ENCODE data around the gene CDK18. TPM values are rescaled to one million over a fixed set of nuclear protein-coding genes. Genes with fewer than 3 reads are reported as not detected.

CDK18 gene
- polyA plus RNA-seq, 1 experiment, result 0.36 TPM

DNA sequence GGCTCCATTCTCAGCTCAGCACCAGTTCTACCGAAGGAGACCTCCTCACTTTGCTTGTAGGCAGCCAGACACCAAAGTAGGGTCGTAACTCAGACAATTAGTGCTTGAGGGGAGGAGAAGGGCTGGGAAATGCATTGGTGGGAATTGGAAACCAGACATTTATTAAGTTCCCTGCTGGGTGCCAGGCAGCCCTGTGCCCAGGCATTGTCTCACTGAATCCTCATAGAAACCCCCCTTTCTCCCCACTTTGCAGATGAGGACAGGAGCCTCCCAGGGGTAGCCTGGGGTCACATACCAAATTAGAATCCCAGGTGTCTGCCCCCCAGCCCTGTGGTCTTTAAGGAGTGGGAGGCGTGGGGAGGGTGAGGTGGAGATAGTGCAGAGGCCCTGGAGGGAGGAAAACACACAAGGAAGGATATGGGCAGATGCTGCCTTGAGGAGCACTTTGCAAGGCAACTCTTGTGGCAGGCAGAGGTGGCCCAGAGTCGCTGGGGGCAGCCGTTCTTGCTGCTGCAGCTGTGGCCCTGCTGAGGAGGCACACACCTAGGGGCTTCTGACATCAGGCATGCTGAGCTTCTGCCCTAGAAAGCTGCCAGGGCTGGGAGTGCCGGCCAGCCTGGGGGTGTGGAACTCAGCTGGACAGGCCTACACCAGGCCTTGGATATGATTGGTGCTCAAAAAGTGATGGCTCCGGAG lies 29.4 kb downstream of the CDK18 start:
- no peak overlapping the region for H3K4me3 ChIP-seq (ENCODE audit: low read depth, low read length)
- no peak for DNase-seq (ENCODE audit: low read depth, low spot score)
- no peak overlapping the region for H3K27ac ChIP-seq (ENCODE audit: low read depth, low read length)
- TF ChIP-seq, protein P1, sequence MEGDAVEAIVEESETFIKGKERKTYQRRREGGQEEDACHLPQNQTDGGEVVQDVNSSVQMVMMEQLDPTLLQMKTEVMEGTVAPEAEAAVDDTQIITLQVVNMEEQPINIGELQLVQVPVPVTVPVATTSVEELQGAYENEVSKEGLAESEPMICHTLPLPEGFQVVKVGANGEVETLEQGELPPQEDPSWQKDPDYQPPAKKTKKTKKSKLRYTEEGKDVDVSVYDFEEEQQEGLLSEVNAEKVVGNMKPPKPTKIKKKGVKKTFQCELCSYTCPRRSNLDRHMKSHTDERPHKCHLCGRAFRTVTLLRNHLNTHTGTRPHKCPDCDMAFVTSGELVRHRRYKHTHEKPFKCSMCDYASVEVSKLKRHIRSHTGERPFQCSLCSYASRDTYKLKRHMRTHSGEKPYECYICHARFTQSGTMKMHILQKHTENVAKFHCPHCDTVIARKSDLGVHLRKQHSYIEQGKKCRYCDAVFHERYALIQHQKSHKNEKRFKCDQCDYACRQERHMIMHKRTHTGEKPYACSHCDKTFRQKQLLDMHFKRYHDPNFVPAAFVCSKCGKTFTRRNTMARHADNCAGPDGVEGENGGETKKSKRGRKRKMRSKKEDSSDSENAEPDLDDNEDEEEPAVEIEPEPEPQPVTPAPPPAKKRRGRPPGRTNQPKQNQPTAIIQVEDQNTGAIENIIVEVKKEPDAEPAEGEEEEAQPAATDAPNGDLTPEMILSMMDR (IDR thresholded peaks at IDR 0.05; ENCODE audit: low read depth, low read length), result no peak
- H3K27me3 ChIP-seq (ENCODE audit: control insufficient read depth, insufficient read depth, low read length), result peaks cover 17% of the 10 kb centered on the region
- H3K9me3 ChIP-seq (ENCODE audit: control insufficient read depth, insufficient read depth, low read length), result no peaks in the 10 kb centered on the region; the same call in 1 of the 2 replicates
- ChIA-PET POLR2A (interaction anchor here (0.7 kb wide), 1 partner anchor 9 kb away, joined by 4 read pairs; no protein-coding TSS in a partner anchor), CTCF (interaction anchor here (1.2 to 3.0 kb wide), 3 partner anchors 9 to 122 kb away, joined by 4 to 17 read pairs (median 4); no protein-coding TSS in a partner anchor)

DNA sequence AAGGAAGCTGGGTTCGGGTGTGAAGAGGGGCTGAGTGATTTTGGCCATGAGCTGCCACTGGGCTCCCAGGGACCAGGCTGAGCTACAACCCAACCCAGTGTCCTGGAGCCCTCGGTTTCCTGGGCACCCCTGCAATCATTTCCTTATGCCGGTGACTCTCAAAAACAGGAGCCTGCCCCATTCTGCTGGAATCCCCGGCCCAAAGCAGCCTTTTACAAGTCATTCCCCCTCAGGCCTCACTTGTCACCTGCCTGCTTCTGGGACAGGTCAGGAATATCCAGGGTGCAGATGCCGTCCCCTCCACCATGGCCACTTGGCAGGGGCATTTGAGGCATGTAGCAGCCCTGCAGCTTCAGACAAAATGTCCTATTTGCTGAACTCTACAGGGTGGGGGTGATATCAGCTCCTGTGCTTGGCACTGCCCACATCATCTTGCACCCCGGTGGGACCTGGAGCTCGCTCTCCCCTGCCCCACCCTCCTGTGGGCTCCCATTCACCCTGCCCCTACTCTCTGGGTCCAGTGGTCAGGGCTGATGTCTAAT lies 30.0 kb downstream of the CDK18 start:
- CTCF ChIA-PET, result interaction anchor here (1.2 to 3.0 kb wide), 2 partner anchors 10 to 49 kb away, joined by 4 to 17 read pairs; no protein-coding TSS in a partner anchor
- Histone ChIP-seq H3K27me3 (ENCODE audit: control insufficient read depth, insufficient read depth, low read length) (peaks cover 18% of the 10 kb centered on the region), H3K9me3 (ENCODE audit: control insufficient read depth, insufficient read depth, low read length) (no peaks in the 10 kb centered on the region; the same call in 1 of the 2 replicates), H3K4me3 (ENCODE audit: low read depth, low read length) (no peak overlapping the region), H3K27ac (ENCODE audit: low read depth, low read length) (no peak overlapping the region)
- TF ChIP-seq, protein P1 (IDR thresholded peaks at IDR 0.05; ENCODE audit: low read depth, low read length), result no peak
- no peak for DNase-seq (ENCODE audit: low read depth, low spot score)
- POLR2A ChIA-PET, result interaction anchor here (0.7 kb wide), 1 partner anchor 10 kb away, joined by 4 read pairs; no protein-coding TSS in a partner anchor

DNA sequence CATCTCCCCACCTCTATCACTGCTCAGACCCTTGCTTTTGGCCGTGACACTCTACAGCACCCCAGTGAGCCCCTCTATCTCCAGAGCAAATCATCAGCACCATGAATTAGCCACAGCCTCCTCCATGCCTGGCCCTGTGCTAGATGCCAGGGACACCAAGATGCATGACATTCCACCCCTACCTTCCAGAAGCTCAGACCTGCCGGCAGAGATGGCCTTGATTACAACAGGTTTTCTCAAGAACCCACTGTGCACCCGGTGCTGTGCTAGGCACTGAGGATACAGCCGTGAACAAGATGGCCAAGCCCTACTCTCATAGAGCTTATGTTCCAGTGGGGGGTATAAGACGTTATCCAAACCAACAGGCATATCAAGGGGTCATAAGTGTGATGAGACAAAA lies 30.6 kb downstream of the CDK18 start:
- TF ChIP-seq, protein P1 (IDR thresholded peaks at IDR 0.05; ENCODE audit: low read depth, low read length), result no peak
- H3K27ac ChIP-seq (ENCODE audit: low read depth, low read length), result no peak overlapping the region
- no peak for DNase-seq (ENCODE audit: low read depth, low spot score)
- no peaks in the 10 kb centered on the region; the same call in 1 of the 2 replicates for H3K9me3 ChIP-seq (ENCODE audit: control insufficient read depth, insufficient read depth, low read length)
- H3K4me3 ChIP-seq (ENCODE audit: low read depth, low read length), result no peak overlapping the region
- ChIA-PET POLR2A (no interaction called here), CTCF (interaction anchor here (0.5 to 3.0 kb wide), 3 partner anchors 11 to 417 kb away, joined by 4 to 17 read pairs (median 5); no protein-coding TSS in a partner anchor)
- peaks cover 18% of the 10 kb centered on the region for H3K27me3 ChIP-seq (ENCODE audit: control insufficient read depth, insufficient read depth, low read length)

DNA sequence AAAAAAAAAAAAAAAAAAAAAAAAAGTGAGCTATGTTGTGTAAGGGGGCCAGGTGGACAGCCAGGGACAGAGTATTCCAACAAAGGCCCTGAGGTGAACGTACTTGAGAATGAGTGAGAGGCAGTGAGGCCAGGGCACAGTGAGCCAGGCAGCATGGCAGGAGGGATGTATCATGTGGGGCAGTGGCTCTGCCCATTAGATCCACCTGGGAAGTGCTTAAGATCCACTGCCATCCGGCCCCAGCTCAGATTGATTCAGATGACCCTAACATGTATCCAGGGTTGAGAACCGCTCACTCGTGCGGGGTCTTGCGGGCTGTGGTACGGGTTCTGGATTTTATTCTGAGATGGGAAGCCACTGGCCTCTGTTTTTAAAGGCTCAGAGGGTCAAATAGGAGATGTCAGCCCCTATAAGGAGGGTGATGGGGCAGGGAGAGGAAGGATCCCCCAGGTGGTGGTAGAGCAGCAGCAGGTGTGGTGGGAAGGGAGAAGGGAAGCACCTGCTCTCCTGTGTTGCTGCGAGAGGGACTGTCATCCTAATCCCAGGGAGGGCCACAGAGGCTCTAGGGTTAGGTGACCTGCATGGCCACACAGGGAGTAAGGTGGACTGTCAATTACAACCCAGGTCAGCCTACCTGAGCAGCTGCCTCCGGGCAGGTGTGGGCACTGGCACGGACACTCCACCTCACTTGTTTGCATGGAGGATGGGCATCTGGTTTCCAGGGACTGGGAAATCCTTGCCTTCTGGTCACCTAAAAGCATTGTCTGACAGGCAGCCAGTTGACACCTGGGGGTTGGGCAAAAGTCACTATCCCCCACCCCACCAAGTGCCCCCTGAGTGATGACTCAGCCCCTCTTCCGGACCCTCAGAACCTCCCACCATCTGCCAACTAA lies 31.6 kb downstream of the CDK18 start:
- ChIA-PET CTCF (interaction anchor here (0.5 to 3.0 kb wide), 5 partner anchors 11 to 416 kb away, joined by 3 to 17 read pairs (median 5); no protein-coding TSS in a partner anchor), POLR2A (no interaction called here)
- TF ChIP-seq, protein P1 (IDR thresholded peaks at IDR 0.05; ENCODE audit: low read depth, low read length), result no peak
- DNase-seq (ENCODE audit: low read depth, low spot score), result no peak
- Histone ChIP-seq H3K9me3 (ENCODE audit: control insufficient read depth, insufficient read depth, low read length) (no peaks in the 10 kb centered on the region; the same call in 1 of the 2 replicates), H3K27ac (ENCODE audit: low read depth, low read length) (no peak overlapping the region), H3K27me3 (ENCODE audit: control insufficient read depth, insufficient read depth, low read length) (peaks cover 17% of the 10 kb centered on the region), H3K4me3 (ENCODE audit: low read depth, low read length) (no peak overlapping the region)

All from AG04450 (cell line).